Measurements from ENCODE around the gene GFER.

DNA sequence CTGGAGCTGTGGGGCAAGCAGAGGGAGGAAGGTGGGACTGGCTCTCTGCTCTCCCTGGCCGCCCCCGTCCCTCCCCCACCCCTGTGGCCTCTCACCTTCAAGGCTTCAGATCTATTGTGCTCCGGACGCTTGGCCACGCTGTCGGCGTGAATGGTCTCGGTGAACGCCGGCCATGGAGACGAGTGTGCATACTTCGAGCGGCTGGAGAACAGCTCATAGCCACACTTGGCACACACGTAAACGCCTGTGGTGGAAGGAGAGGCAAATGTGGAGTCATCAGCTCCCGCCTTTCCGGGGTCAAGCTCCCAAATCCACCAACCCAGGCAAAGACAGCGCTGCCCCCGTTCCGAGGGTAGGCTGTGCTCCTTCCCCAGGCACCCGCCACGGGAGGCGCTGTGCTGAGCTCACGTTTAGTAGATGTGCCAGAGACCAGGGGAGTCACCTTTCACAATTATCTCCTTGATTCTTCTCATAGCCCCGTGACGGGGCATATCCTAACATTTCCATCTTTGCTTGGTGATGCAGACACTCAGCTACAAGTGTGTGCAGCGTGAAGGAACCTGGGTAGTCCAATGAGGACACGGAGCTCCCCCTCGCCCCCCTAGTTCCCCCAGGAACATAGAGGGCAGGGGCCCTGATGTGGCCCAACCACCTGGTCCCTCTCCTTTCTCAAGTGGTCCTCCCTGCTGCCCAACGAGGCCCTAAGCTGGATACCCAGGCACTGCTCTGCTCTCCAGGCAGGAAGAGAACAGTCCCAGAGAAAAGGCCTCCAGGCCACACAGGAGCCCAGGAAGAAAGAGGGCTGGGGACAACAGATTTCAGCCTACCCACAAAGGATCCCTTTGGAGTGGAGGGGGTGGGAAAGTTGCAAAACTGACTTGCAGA, 42.6 kb upstream of the GFER start:
- no peak for TF ChIP-seq POLR2A (IDR thresholded peaks at IDR 0.05)
- TF ChIP-seq, protein P1, sequence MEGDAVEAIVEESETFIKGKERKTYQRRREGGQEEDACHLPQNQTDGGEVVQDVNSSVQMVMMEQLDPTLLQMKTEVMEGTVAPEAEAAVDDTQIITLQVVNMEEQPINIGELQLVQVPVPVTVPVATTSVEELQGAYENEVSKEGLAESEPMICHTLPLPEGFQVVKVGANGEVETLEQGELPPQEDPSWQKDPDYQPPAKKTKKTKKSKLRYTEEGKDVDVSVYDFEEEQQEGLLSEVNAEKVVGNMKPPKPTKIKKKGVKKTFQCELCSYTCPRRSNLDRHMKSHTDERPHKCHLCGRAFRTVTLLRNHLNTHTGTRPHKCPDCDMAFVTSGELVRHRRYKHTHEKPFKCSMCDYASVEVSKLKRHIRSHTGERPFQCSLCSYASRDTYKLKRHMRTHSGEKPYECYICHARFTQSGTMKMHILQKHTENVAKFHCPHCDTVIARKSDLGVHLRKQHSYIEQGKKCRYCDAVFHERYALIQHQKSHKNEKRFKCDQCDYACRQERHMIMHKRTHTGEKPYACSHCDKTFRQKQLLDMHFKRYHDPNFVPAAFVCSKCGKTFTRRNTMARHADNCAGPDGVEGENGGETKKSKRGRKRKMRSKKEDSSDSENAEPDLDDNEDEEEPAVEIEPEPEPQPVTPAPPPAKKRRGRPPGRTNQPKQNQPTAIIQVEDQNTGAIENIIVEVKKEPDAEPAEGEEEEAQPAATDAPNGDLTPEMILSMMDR (IDR thresholded peaks at IDR 0.05) = no peak
- no peak for TF ChIP-seq EP300 (IDR thresholded peaks at IDR 0.05)

All from tibial nerve (tissue), 4 donors.